Keratinocyte (primary cell): Measurements from ENCODE around the gene AFG1L.

ENCODE experiments used
- CTCF ChIP-seq, 3 experiments: IDR thresholded peaks in 1 of 3; conservative IDR thresholded peaks in 1 of 3; optimal IDR thresholded peaks in 1 of 3; 2 replicates in 2 of 3; 3 replicates in 1 of 3; pipeline versions ENCODE3 to v1.5.1; 2011; ENCODE audit warnings: low read length in 3 of 3, mild to moderate bottlenecking in 3 of 3, moderate library complexity in 2 of 3, control low read depth in 1 of 3, inconsistent platforms in 1 of 3; ENCODE audit not compliant: insufficient read depth in 2 of 3; ENCODE audit errors: extremely low read depth in 1 of 3
- EZH2 ChIP-seq: IDR thresholded peaks from one replicate; pipeline ENCODE4 v1.6.1; 2012; ENCODE audit warnings: inconsistent platforms, mild to moderate bottlenecking, low read length, moderate library complexity

DNA sequence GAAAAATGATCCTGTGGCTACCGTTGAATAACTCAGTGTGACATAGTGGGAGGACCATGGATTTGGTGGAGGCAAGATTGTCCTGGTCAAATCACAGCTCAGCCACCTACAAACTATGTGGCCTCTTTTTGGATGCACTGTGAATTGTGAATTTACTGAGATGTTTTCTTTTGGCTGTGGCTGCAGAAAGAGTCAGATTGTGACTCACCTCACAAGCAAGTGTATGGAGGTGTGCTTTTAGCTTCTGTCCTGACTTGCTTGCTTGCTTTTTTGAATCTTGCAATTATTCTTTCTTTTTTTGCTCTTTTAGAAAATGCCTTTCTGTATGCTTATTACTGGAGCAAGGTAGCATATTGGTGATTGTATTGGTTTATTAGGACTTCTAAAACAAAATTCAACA is 143.0 kb downstream of the AFG1L start:
- TF ChIP-seq EZH2 (no peak), CTCF (optimal IDR thresholded peaks at IDR 0.05 in 1 of 3, IDR thresholded peaks at IDR 0.05 in 1 of 3, conservative IDR thresholded peaks at IDR 0.05 in 1 of 3; ENCODE audit: extremely low read depth in 1 of 3, insufficient read depth in 2 of 3, low read length in 3 of 3) (no peak)
